ENCODE measurements around the gene LRRC9. TPM values are rescaled to one million over a fixed set of nuclear protein-coding genes. Genes with fewer than 3 reads are reported as not detected.

The LRRC9 gene
- total and polyA plus RNA-seq, 10 of the 15 experiments (the other 5 are each of a cell fraction or from before 2014, with no cell fraction given) = not detected

- ChIA-PET CTCF (interaction anchor here (0.7 to 2.1 kb wide), 2 partner anchors 123 to 124 kb away, joined by 3 to 14 read pairs; no protein-coding TSS in a partner anchor), RAD21 (ENCODE audit: unreplicated experiment) (interaction anchor here (2.2 kb wide), 1 partner anchor 122 kb away, joined by 14 read pairs; no protein-coding TSS in a partner anchor), POLR2A (no interaction called here), SMC1A (ENCODE audit: uncharacterized antibody, unreplicated experiment) (interaction anchor here (0.8 to 2.2 kb wide), 7 partner anchors 96 to 500 kb away, joined by 3 to 16 read pairs (median 4); no protein-coding TSS in a partner anchor)
- FAIRE-seq = no peak
- H3K4me1 ChIP-seq (ENCODE audit: control insufficient read depth, insufficient read depth, low read length) = no peaks in the 10 kb centered on the region
- BruUV-seq (replicated peaks) = no TSS peak
- no peak for DNase-seq (ENCODE audit: low read depth, low spot score)
- no peak overlapping the region for H3K27ac ChIP-seq (ENCODE audit: control insufficient read depth, insufficient read depth)
- 50% methylated on average over 2 of the region's 2 CpGs for WGBS (ENCODE audit: insufficient coverage, insufficient replicate concordance, low lambda C conversion rate, missing lambda C conversion rate)
- no peaks in the 10 kb centered on the region for H3K79me2 ChIP-seq (ENCODE audit: control insufficient read depth, insufficient read depth, low read length)
- H4K20me1 ChIP-seq (ENCODE audit: control insufficient read depth, insufficient read depth) = no peaks in the 10 kb centered on the region
- intact Hi-C loops (cut with micrococcal nuclease; ENCODE audit: unreplicated experiment) (loop anchor here (5.0 kb wide), 1 partner anchor 106 kb away; the partner anchor contains the start of gene DHRS7), in situ Hi-C loops (cut with MboI) (loop anchor here (5.0 kb wide), 1 partner anchor 126 kb away; no protein-coding TSS in a partner anchor)
- H3K4me3 ChIP-seq = no peak overlapping the region
- no peak overlapping the region for H3K9ac ChIP-seq (ENCODE audit: control insufficient read depth, insufficient read depth, low read length)
- H3K27me3 ChIP-seq (replicated peaks in 1 of 2; ENCODE audit: control insufficient read depth in 2 of 2, insufficient read depth in 2 of 2, low read length in 1 of 2) = no peaks in the 10 kb centered on the region
- no peaks in the 10 kb centered on the region for H3K9me3 ChIP-seq (replicated peaks; ENCODE audit: control insufficient read depth, insufficient read depth, low read length)
- no peaks in the 10 kb centered on the region for H3K36me3 ChIP-seq (ENCODE audit: control insufficient read depth in 2 of 2, insufficient read depth in 2 of 2, low read length in 1 of 2)
- no peak for ATAC-seq
- no peak overlapping the region for H2AFZ ChIP-seq (ENCODE audit: control insufficient read depth, low read depth, low read length)
- H3K4me2 ChIP-seq (ENCODE audit: control insufficient read depth, insufficient read depth) = no peak overlapping the region
- TF ChIP-seq TBL1XR1 (IDR thresholded peaks at IDR 0.05; ENCODE audit: low read depth, low read length) = no peak
- no peak for TF ChIP-seq ZNF24 (IDR thresholded peaks at IDR 0.05)
- TF ChIP-seq IRF3 (IDR thresholded peaks at IDR 0.05) = no peak
- no peak for TF ChIP-seq KLF5 (IDR thresholded peaks at IDR 0.05; ENCODE audit: partially characterized antibody)
- no peak for TF ChIP-seq REST (IDR thresholded peaks at IDR 0.05; ENCODE audit: low read depth, low read length)
- no peak for TF ChIP-seq NR2F1 (conservative IDR thresholded peaks at IDR 0.05)
- TF ChIP-seq ZBTB4 (CRISPR knock-in tag; IDR thresholded peaks at IDR 0.05) = no peak
- no peak for TF ChIP-seq NKRF (conservative IDR thresholded peaks at IDR 0.05)
- TF ChIP-seq IKZF1 (conservative IDR thresholded peaks at IDR 0.05) = no peak
- no peak for TF ChIP-seq CEBPZ (IDR thresholded peaks at IDR 0.05; ENCODE audit: low read depth, low read length)
Measured at GRCh38 chr14:60061371-60061770, 141.4 kb downstream of the LRRC9 start.
